ENCODE measurements around the gene NIPAL1.

The NIPAL1 gene

GRCh38 chr4:48069026-48069425, 52.5 kb downstream of the NIPAL1 start:
- no peak for DNase-seq

GRCh38 chr4:48071191-48071590, 54.6 kb downstream of the NIPAL1 start:
- DNase-seq, result no peak

- no peak for DNase-seq
Measured at GRCh38 chr4:48073567-48074103, 57.1 kb downstream of the NIPAL1 start.

GRCh38 chr4:48074657-48075056, 58.1 kb downstream of the NIPAL1 start:
- DNase-seq, result no peak

GRCh38 chr4:48078425-48078824, 61.9 kb downstream of the NIPAL1 start:
- no peak for DNase-seq

GRCh38 chr4:48078862-48079655, 62.5 kb downstream of the NIPAL1 start:
- DNase-seq, result no peak

GRCh38 chr4:48079972-48080391, 63.4 kb downstream of the NIPAL1 start:
- no peak for DNase-seq

- no peak for DNase-seq
Measured at GRCh38 chr4:48081196-48081595, 64.6 kb downstream of the NIPAL1 start.

GRCh38 chr4:48082956-48083355, 66.4 kb downstream of the NIPAL1 start:
- DNase-seq, result no peak

- DNase-seq, result no peak
Measured at GRCh38 chr4:48085821-48086589, 69.4 kb downstream of the NIPAL1 start.

All from NCI-H1436 treated with DMSO at 0.1 percent for 48 hours (cell line).